DOHH2 (cell line): ENCODE results near the gene RUFY1.

Experiments used
- EZH2phosphoT487 ChIP-seq: fragments of 200-600 bp; sonication (generic); IDR thresholded peaks from 2 replicates; pipeline ENCODE4 v1.6.1; 2017; ENCODE audit warnings: borderline replicate concordance, mild to moderate bottlenecking, antibody characterized with exemption, low read length, moderate library complexity, mixed read lengths
- TF ChIP-seq, protein P1 (sequence below): fragments of 200-600 bp; sonication (generic); IDR thresholded peaks from one replicate; pipeline ENCODE4 v1.5.1; 2014; ENCODE audit warnings: antibody characterized with exemption, mild to moderate bottlenecking, low read depth, low read length; ENCODE audit not compliant: poor library complexity, severe bottlenecking

GRCh38 chr5:179610109-179610902 is 60.0 kb downstream of the RUFY1 start:
- TF ChIP-seq, protein P1, sequence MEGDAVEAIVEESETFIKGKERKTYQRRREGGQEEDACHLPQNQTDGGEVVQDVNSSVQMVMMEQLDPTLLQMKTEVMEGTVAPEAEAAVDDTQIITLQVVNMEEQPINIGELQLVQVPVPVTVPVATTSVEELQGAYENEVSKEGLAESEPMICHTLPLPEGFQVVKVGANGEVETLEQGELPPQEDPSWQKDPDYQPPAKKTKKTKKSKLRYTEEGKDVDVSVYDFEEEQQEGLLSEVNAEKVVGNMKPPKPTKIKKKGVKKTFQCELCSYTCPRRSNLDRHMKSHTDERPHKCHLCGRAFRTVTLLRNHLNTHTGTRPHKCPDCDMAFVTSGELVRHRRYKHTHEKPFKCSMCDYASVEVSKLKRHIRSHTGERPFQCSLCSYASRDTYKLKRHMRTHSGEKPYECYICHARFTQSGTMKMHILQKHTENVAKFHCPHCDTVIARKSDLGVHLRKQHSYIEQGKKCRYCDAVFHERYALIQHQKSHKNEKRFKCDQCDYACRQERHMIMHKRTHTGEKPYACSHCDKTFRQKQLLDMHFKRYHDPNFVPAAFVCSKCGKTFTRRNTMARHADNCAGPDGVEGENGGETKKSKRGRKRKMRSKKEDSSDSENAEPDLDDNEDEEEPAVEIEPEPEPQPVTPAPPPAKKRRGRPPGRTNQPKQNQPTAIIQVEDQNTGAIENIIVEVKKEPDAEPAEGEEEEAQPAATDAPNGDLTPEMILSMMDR: no peak
- TF ChIP-seq EZH2phosphoT487: no peak
